Liver (tissue), 3 donors: ENCODE results near the gene NPR2.

Source experiments
- ATF3 ChIP-seq: IDR thresholded peaks from 2 replicates; pipeline ENCODE4 v1.6.1; 2016; ENCODE audit warnings: antibody characterized with exemption
- CTCF ChIP-seq: fragments of 150-350 bp; IDR thresholded peaks from 2 replicates; pipeline ENCODE4 v1.5.1; 2017; ENCODE audit warnings: improper control_type of control experiment, low read depth, low read length; ENCODE audit not compliant: missing input control
- EGR1 ChIP-seq, 2 donors: IDR thresholded peaks; 2 replicates each; pipeline ENCODE4 v1.6.1; 2016 to 2018; ENCODE audit warnings: antibody characterized with exemption in 2 of 2, low read depth in 2 of 2
- GABPA ChIP-seq, 2 donors: IDR thresholded peaks in 1 of 2; conservative IDR thresholded peaks in 1 of 2; 2 replicates each; pipeline ENCODE4 v1.6.1; 2016; ENCODE audit warnings: antibody characterized with exemption in 2 of 2, mild to moderate bottlenecking in 1 of 2, moderate library complexity in 1 of 2
- JUND ChIP-seq, 2 donors: IDR thresholded peaks; 2 replicates each; pipeline ENCODE4 v1.6.1; 2016; ENCODE audit warnings: antibody characterized with exemption in 2 of 2
- MAX ChIP-seq: IDR thresholded peaks from 2 replicates; pipeline ENCODE4 v1.6.1; 2016; ENCODE audit warnings: antibody characterized with exemption
- NR2F2 ChIP-seq: IDR thresholded peaks from 2 replicates; pipeline ENCODE4 v1.6.1; 2016; ENCODE audit warnings: antibody characterized with exemption
- RAD21 ChIP-seq, 2 donors: IDR thresholded peaks; 2 replicates each; pipeline ENCODE4 v1.6.1; 2016; ENCODE audit warnings: antibody characterized with exemption in 2 of 2, mild to moderate bottlenecking in 2 of 2
- REST ChIP-seq: IDR thresholded peaks from 2 replicates; pipeline ENCODE4 v1.6.1; 2016; ENCODE audit warnings: antibody characterized with exemption, mild to moderate bottlenecking
- SP1 ChIP-seq: IDR thresholded peaks from 2 replicates; pipeline ENCODE4 v1.6.1; 2018; ENCODE audit warnings: antibody characterized with exemption, mild to moderate bottlenecking
- TAF1 ChIP-seq: conservative IDR thresholded peaks from 2 replicates; pipeline ENCODE4 v1.6.1; 2016; ENCODE audit warnings: antibody characterized with exemption, mild to moderate bottlenecking
- YY1 ChIP-seq: IDR thresholded peaks from 2 replicates; pipeline ENCODE4 v1.6.1; 2016; ENCODE audit warnings: antibody characterized with exemption, mild to moderate bottlenecking
- ZBTB33 ChIP-seq: IDR thresholded peaks from 2 replicates; pipeline ENCODE4 v1.6.1; 2016; ENCODE audit warnings: antibody characterized with exemption
- donor health status: healthy.
- donor health status: healthy.

GRCh38 chr9:35758475-35759050, 32.8 kb upstream of the NPR2 start:
- TF ChIP-seq TAF1 (no peak), CTCF (no peak), YY1 (no peak), REST (no peak), RAD21 (IDR thresholded peaks at IDR 0.05) (no peak), MAX (no peak), EGR1 (IDR thresholded peaks at IDR 0.05; ENCODE audit: low read depth in 2 of 2) (no peak), JUND (IDR thresholded peaks at IDR 0.05) (no peak), NR2F2 (no peak), ATF3 (no peak), GABPA (IDR thresholded peaks at IDR 0.05 in 1 of 2, conservative IDR thresholded peaks at IDR 0.05 in 1 of 2) (no peak), SP1 (no peak), ZBTB33 (no peak)
